Measurements from ENCODE around the gene GLT8D2.

GRCh38 chr12:104010121-104010520 lies 39.9 kb downstream of the GLT8D2 start:
- no peak for TF ChIP-seq EZH2 (IDR thresholded peaks at IDR 0.05; ENCODE audit: borderline replicate concordance, insufficient read depth, low read depth, low read length, poor library complexity, severe bottlenecking)
- TF ChIP-seq, protein P1, sequence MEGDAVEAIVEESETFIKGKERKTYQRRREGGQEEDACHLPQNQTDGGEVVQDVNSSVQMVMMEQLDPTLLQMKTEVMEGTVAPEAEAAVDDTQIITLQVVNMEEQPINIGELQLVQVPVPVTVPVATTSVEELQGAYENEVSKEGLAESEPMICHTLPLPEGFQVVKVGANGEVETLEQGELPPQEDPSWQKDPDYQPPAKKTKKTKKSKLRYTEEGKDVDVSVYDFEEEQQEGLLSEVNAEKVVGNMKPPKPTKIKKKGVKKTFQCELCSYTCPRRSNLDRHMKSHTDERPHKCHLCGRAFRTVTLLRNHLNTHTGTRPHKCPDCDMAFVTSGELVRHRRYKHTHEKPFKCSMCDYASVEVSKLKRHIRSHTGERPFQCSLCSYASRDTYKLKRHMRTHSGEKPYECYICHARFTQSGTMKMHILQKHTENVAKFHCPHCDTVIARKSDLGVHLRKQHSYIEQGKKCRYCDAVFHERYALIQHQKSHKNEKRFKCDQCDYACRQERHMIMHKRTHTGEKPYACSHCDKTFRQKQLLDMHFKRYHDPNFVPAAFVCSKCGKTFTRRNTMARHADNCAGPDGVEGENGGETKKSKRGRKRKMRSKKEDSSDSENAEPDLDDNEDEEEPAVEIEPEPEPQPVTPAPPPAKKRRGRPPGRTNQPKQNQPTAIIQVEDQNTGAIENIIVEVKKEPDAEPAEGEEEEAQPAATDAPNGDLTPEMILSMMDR (IDR thresholded peaks at IDR 0.05), result no peak

Data from B cell (primary cell).